Peyer's patch (tissue), 4 donors: ENCODE measurements around the gene NCAPG2. TPM values are rescaled to one million over a fixed set of nuclear protein-coding genes. Genes with fewer than 3 reads are reported as not detected.

Source experiments
- DNase-seq, 3 donors: peaks; one replicate each; pipeline ENCODE4 v3.0.0-alpha.2; 2017 to 2019
- H3K27ac ChIP-seq, 4 donors: fragments of 200-600 bp; sonication (generic); one replicate each; pipeline ENCODE4 v1.5.1; 2016 to 2019
- H3K27me3 ChIP-seq, 2 donors: fragments of 200-600 bp; sonication (generic); one replicate each; pipeline ENCODE4 v1.5.1; 2019
- H3K36me3 ChIP-seq, 3 donors: fragments of 200-600 bp; sonication (generic); one replicate each; pipeline ENCODE4 v1.5.1; 2016 to 2019
- H3K4me1 ChIP-seq, 4 donors: fragments of 200-600 bp; sonication (generic); one replicate each; pipeline ENCODE4 v1.5.1; 2016 to 2019
- H3K4me3 ChIP-seq, 4 donors: fragments of 200-600 bp; sonication (generic); 1 replicate in 3 of 4; 2 replicates in 1 of 4; pipeline ENCODE4 v1.5.1; 2016 to 2019; ENCODE audit warnings: mild to moderate bottlenecking in 1 of 4
- H3K9me3 ChIP-seq, 4 donors: fragments of 200-600 bp; sonication (generic); one replicate each; pipeline ENCODE4 v1.5.1; 2016 to 2019; ENCODE audit warnings: mild to moderate bottlenecking in 1 of 4
- CTCF ChIP-seq, 6 experiments: fragments of 450-650 bp in 4 of 6; fragments of 200-600 bp in 2 of 6; sonication (generic) in 1 of 6; IDR thresholded peaks; one replicate each; pipeline ENCODE4 v1.5.1; 2017 to 2019; ENCODE audit warnings: antibody characterized with exemption in 6 of 6, mild to moderate bottlenecking in 3 of 6, moderate library complexity in 1 of 6
- POLR2A ChIP-seq, 2 donors: fragments of 450-650 bp; IDR thresholded peaks; one replicate each; pipeline ENCODE4 v1.5.1; 2017; ENCODE audit warnings: antibody characterized with exemption in 2 of 2, mild to moderate bottlenecking in 2 of 2, moderate library complexity in 2 of 2
- total RNA-seq, 4 donors: library from RNA; depleted of rRNA; stranded (reverse); fragments of >200 nt; gene quantifications; one replicate each; pipeline ENCODE4 v1.1.0, GENCODE V29; 2016

The NCAPG2 gene
- total RNA-seq, 4 donors from 2014 or later, result 3.9 to 14.0 (median 5.8) TPM

DNA sequence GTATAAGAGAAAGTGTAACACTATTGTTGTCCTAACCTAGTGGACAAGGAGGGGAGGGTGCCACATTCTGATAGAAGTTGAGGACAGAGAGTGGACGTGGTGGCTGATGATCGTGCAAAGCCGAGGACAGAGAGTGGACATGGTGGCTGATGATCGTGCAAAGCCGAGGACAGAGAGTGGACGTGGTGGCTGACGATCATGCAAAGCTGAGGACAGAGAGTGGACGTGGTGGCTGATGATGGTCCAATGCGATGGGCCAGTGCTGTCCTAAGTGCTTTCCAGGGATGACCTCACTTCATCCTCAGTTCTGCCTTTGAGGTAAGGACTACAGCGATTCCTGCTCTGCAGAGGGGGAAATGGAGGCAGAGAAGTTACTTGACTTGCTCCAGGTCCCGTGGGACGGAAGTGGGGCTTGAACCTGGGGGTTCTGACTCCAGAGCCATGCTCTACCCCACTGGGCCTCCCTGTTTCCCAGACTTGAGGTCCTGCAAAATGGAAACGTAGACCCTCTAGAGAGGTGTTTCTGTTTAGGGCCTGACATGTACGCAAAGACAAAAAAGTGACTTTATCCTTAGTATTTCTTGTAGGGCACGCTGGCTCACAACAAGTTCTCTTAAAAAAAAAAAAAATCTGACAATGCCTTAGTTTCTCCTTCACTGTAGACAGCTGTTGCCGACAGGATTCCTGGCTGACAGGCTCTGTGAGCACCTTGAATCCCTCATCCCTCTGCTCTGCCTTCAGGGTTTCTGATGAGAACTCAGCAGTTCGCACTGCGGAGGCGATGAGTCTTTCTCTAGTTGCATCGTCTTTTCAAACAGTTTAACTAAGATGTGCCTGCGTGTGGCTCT, 20.3 kb upstream of the NCAPG2 start:
- Histone ChIP-seq H3K4me1 (no peaks in the 10 kb centered on the region), H3K27me3 (no peaks in the 10 kb centered on the region), H3K4me3 (no peak overlapping the region), H3K36me3 (no peaks in the 10 kb centered on the region), H3K27ac (no peak overlapping the region), H3K9me3 (no peaks in the 10 kb centered on the region)
- no peak for DNase-seq
- TF ChIP-seq CTCF (IDR thresholded peaks at IDR 0.05) (no peak), POLR2A (IDR thresholded peaks at IDR 0.05) (no peak)

DNA sequence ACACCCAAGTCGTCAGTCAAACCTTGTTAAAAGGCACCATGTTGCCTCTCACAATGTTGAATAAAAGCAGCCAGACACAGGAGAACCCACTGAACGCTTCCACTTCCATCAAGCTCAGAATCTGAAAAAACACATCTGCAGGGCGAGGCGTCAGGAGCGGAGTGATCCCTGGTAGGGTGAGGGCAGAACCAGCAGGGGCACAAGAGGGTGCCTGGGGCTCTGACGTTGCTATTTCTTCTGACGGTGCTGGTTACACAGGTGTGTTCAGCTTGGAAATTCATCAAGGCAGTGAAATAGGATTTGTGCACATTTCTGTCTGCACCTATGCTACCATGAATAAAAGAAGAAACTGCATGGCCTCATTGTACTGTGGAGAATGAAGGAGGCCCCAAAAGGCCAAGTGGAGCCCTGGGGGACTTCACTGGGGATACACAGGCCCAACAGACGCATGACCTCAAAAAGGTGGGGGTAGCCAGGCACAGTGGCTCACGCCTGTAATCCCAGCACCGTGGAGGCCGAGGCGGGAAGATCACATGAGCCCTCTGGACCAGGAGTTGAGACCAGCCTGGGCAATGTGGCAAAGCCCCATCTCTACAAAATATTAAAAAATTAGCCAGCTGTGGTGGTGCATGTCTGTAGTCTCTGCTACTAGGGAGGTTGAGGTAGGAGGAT, 19.2 kb upstream of the NCAPG2 start:
- H3K27ac ChIP-seq, result no peak overlapping the region
- no peak for DNase-seq
- no peak for TF ChIP-seq CTCF (IDR thresholded peaks at IDR 0.05)
- TF ChIP-seq POLR2A (IDR thresholded peaks at IDR 0.05), result no peak
- no peaks in the 10 kb centered on the region for H3K36me3 ChIP-seq
- no peaks in the 10 kb centered on the region for H3K9me3 ChIP-seq
- H3K4me3 ChIP-seq, result no peak overlapping the region
- H3K4me1 ChIP-seq, result no peaks in the 10 kb centered on the region
- H3K27me3 ChIP-seq, result no peaks in the 10 kb centered on the region

GRCh38 chr7:158723266-158723665, 18.7 kb upstream of the NCAPG2 start:
- Histone ChIP-seq H3K27me3 (no peaks in the 10 kb centered on the region), H3K4me3 (no peak overlapping the region), H3K9me3 (no peaks in the 10 kb centered on the region), H3K4me1 (no peaks in the 10 kb centered on the region), H3K27ac (no peak overlapping the region), H3K36me3 (no peaks in the 10 kb centered on the region)
- TF ChIP-seq CTCF (IDR thresholded peaks at IDR 0.05) (no peak), POLR2A (IDR thresholded peaks at IDR 0.05) (no peak)
- no peak for DNase-seq

DNA sequence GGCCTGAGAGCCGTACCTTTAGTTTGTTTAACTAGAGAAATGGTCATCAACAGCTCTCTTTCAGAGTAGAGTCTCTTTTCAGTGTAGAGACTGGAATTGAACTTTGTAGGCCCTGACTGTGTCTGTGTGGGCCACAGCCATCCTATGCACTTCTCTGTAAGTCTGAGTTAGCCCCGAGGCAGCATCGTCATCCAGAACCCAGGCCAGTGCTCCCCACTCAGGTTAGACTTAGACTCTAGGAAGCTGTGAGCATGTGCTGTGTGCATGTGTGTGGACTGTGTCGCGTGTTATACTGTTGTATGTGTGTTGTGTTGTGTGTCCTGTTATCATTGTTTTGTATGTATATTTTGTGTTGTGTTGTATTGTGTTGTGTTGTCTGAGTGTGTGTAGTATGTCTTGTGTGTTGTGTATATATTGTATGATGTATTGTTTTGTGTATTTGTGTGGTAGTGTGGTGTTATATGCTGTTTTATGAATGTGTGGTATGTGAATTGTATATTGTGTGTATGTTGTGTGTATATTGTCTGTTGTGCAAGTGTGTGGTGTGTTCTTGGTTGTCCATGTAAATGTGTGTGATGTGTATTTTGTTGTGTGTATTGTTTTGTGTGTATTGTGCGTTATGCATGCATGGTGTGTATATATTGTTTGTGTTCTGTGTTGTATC, 18.1 kb upstream of the NCAPG2 start:
- Histone ChIP-seq H3K9me3 (no peaks in the 10 kb centered on the region), H3K27me3 (no peaks in the 10 kb centered on the region), H3K4me1 (no peaks in the 10 kb centered on the region), H3K27ac (no peak overlapping the region), H3K36me3 (no peaks in the 10 kb centered on the region), H3K4me3 (no peak overlapping the region)
- DNase-seq, result no peak
- no peak for TF ChIP-seq POLR2A (IDR thresholded peaks at IDR 0.05)
- no peak for TF ChIP-seq CTCF (IDR thresholded peaks at IDR 0.05)

- Histone ChIP-seq H3K4me1 (no peaks in the 10 kb centered on the region), H3K4me3 (no peak overlapping the region), H3K36me3 (no peaks in the 10 kb centered on the region), H3K27ac (no peak overlapping the region), H3K9me3 (no peaks in the 10 kb centered on the region), H3K27me3 (no peaks in the 10 kb centered on the region)
- no peak for DNase-seq
- TF ChIP-seq CTCF (IDR thresholded peaks at IDR 0.05), result no peak
- TF ChIP-seq POLR2A (IDR thresholded peaks at IDR 0.05), result no peak
These were observed 15.5 kb upstream of the NCAPG2 start for GRCh38 chr7:158720112-158720511.
